GM23338 (cell line): ENCODE results near the gene SAFB.

ENCODE experiments used
- CTCF ChIP-seq, 2 experiments: fragments of 200-600 bp in 1 of 2; sonication (generic) in 1 of 2; conservative IDR thresholded peaks; 2 replicates each; pipeline versions ENCODE4 v1.5.1 to v1.6.1; 2016 to 2017; ENCODE audit warnings: antibody characterized with exemption in 2 of 2, low read depth in 2 of 2, mild to moderate bottlenecking in 2 of 2, moderate library complexity in 1 of 2
- EZH2phosphoT487 ChIP-seq: fragments of 200-600 bp; sonication (generic); IDR thresholded peaks from one replicate; pipeline ENCODE4 v1.8.1; 2018; ENCODE audit warnings: antibody characterized with exemption; ENCODE audit not compliant: unreplicated experiment

- no peak for TF ChIP-seq CTCF (conservative IDR thresholded peaks at IDR 0.05; ENCODE audit: low read depth in 2 of 2)
- no peak for TF ChIP-seq EZH2phosphoT487
Observed at GRCh38 chr19:5697890-5698634, 75.2 kb downstream of the SAFB start.
